IMR-90 (cell line): ENCODE results near the gene TEX35.

Experiments
- MAFK ChIP-seq: IDR thresholded peaks from 2 replicates; pipeline ENCODE4 v1.6.1; 2012; ENCODE audit warnings: low read depth, low read length, improper control_type of control experiment
- MAZ ChIP-seq: IDR thresholded peaks from 2 replicates; pipeline ENCODE4 v1.6.1; 2012; ENCODE audit warnings: low read depth, mild to moderate bottlenecking, low read length, improper control_type of control experiment, moderate library complexity, borderline replicate concordance
- MXI1 ChIP-seq: IDR thresholded peaks from 2 replicates; pipeline ENCODE4 v1.6.1; 2012; ENCODE audit warnings: low read depth, mild to moderate bottlenecking, low read length, moderate library complexity, borderline replicate concordance
- NFE2L2 ChIP-seq: fragments of 150-350 bp; IDR thresholded peaks from 2 replicates; pipeline ENCODE4 v1.6.1; 2016; ENCODE audit warnings: low read depth, mild to moderate bottlenecking, low read length
- POLR2A ChIP-seq: IDR thresholded peaks from 2 replicates; pipeline ENCODE4 v1.6.1; 2012; ENCODE audit warnings: mild to moderate bottlenecking, low read depth, low read length
- RAD21 ChIP-seq: IDR thresholded peaks from 2 replicates; pipeline ENCODE4 v1.6.1; 2012; ENCODE audit warnings: low read length, improper control_type of control experiment
- RCOR1 ChIP-seq: IDR thresholded peaks from 2 replicates; pipeline ENCODE4 v1.6.1; 2012; ENCODE audit warnings: mild to moderate bottlenecking, low read length, improper control_type of control experiment; ENCODE audit not compliant: insufficient replicate concordance
- RFX5 ChIP-seq: IDR thresholded peaks from 2 replicates; pipeline ENCODE4 v1.8.0; 2012; ENCODE audit warnings: low read depth, mild to moderate bottlenecking, low read length, moderate library complexity
- SMC3 ChIP-seq: fragments of 150-350 bp; IDR thresholded peaks from 2 replicates; pipeline ENCODE4 v1.6.1; 2016; ENCODE audit warnings: low read depth, mild to moderate bottlenecking, antibody characterized with exemption, low read length, moderate library complexity
- TF ChIP-seq, protein P1 (sequence below): conservative IDR thresholded peaks from 2 replicates; pipeline ENCODE4 v1.5.1; 2012; ENCODE audit warnings: mild to moderate bottlenecking, low read depth, low read length, improper control_type of control experiment
- TF ChIP-seq, protein P2 (sequence below): fragments of 150-350 bp; IDR thresholded peaks from 2 replicates; pipeline ENCODE4 v1.6.1; 2016; ENCODE audit warnings: low read depth, mild to moderate bottlenecking, low read length, moderate library complexity, borderline replicate concordance
- TF ChIP-seq, protein P3 (sequence below): fragments of 150-350 bp; IDR thresholded peaks from 2 replicates; pipeline ENCODE4 v1.6.1; 2017; ENCODE audit warnings: mild to moderate bottlenecking, antibody characterized with exemption, low read length, low read depth

DNA sequence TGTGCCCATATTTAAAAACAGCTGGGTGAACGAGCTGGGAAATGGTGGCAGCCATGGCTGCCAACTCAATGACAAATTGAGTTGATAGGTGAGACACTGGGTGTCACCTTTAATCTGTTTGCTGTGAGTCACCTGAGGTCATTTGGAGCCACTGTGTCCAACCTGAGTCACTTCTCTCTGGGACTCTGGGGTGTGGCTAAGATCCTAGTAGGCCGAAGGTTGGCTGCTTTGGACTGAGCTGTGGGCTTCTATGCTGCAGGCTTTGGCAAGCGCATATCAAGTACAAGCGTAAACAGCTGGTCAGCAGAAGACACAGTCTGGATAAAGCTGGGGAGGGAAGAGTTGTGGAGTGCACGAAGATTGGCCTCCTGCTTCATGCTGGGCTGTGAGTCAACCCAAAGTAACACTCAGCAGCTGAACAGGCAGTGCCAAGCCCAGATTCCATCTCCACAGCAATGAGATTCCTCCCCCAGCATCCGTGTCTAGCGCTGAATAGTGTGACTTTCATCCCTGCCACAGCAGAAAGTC is 24.0 kb downstream of the TEX35 start:
- TF ChIP-seq, protein P1, sequence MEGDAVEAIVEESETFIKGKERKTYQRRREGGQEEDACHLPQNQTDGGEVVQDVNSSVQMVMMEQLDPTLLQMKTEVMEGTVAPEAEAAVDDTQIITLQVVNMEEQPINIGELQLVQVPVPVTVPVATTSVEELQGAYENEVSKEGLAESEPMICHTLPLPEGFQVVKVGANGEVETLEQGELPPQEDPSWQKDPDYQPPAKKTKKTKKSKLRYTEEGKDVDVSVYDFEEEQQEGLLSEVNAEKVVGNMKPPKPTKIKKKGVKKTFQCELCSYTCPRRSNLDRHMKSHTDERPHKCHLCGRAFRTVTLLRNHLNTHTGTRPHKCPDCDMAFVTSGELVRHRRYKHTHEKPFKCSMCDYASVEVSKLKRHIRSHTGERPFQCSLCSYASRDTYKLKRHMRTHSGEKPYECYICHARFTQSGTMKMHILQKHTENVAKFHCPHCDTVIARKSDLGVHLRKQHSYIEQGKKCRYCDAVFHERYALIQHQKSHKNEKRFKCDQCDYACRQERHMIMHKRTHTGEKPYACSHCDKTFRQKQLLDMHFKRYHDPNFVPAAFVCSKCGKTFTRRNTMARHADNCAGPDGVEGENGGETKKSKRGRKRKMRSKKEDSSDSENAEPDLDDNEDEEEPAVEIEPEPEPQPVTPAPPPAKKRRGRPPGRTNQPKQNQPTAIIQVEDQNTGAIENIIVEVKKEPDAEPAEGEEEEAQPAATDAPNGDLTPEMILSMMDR, result no peak
- no peak for TF ChIP-seq POLR2A
- TF ChIP-seq NFE2L2, result 0 out of 2 replicates have a peak, but pooled peaks have one; percentile 13
- no peak; the same call in 1 of the 2 replicates for TF ChIP-seq MXI1
- TF ChIP-seq MAFK, result peak; percentile 57
- TF ChIP-seq RAD21, result peak; percentile 25; the same call in 1 of the 2 replicates
- no peak for TF ChIP-seq RFX5
- TF ChIP-seq, protein P2, sequence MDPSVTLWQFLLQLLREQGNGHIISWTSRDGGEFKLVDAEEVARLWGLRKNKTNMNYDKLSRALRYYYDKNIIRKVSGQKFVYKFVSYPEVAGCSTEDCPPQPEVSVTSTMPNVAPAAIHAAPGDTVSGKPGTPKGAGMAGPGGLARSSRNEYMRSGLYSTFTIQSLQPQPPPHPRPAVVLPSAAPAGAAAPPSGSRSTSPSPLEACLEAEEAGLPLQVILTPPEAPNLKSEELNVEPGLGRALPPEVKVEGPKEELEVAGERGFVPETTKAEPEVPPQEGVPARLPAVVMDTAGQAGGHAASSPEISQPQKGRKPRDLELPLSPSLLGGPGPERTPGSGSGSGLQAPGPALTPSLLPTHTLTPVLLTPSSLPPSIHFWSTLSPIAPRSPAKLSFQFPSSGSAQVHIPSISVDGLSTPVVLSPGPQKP, result no peak
- no peak for TF ChIP-seq SMC3
- peak; percentile 86 for TF ChIP-seq RCOR1
- peak; percentile 73; the same call in 1 of the 2 replicates for TF ChIP-seq MAZ
- TF ChIP-seq, protein P3, sequence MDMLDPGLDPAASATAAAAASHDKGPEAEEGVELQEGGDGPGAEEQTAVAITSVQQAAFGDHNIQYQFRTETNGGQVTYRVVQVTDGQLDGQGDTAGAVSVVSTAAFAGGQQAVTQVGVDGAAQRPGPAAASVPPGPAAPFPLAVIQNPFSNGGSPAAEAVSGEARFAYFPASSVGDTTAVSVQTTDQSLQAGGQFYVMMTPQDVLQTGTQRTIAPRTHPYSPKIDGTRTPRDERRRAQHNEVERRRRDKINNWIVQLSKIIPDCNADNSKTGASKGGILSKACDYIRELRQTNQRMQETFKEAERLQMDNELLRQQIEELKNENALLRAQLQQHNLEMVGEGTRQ, result no peak
